Astrocyte of the spinal cord (primary cell): ENCODE data around the gene CHAC1.

ENCODE experiments used
- DNase-seq: peaks from one replicate; pipeline ENCODE4 v3.0.0; 2011; ENCODE audit warnings: low read depth, low spot score
- H3K4me3 ChIP-seq: 2 replicates; pipeline ENCODE4 v1.5.1; 2011; ENCODE audit warnings: low read depth, mild to moderate bottlenecking, low read length, moderate library complexity
- CTCF ChIP-seq: IDR thresholded peaks from 2 replicates; pipeline ENCODE4 v1.5.1; 2012; ENCODE audit warnings: low read depth, mild to moderate bottlenecking, low read length, inconsistent platforms
- in situ Hi-C: cut with HindIII; loops from 2 replicates; pipeline ENCODE4 v1.10.0; 2017; ENCODE audit warnings: low sequenced_read_pairs

Gene CHAC1

DNA sequence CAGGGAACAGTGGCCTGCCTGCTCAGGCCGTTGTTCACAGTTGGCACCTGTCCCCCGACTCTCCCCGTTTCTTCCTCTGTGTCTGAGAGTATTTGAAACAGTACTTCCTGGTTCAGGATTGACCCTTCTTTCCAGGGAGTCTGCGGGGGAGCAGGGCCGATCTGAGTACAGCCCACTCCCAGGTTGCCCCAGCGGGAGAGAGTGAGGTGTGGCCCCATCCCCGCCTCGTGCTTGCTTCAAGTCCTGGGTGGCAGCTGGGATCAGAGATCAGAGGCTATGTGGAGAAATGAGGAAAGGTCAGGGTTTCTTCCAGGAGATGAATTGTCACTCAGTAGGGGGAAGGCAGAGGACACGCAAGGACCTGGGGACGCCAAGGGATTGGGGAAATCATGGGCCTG, 30.7 kb upstream of the CHAC1 start:
- in situ Hi-C loops = no loop called here
- DNase-seq = no peak
- TF ChIP-seq CTCF = no peak

DNA sequence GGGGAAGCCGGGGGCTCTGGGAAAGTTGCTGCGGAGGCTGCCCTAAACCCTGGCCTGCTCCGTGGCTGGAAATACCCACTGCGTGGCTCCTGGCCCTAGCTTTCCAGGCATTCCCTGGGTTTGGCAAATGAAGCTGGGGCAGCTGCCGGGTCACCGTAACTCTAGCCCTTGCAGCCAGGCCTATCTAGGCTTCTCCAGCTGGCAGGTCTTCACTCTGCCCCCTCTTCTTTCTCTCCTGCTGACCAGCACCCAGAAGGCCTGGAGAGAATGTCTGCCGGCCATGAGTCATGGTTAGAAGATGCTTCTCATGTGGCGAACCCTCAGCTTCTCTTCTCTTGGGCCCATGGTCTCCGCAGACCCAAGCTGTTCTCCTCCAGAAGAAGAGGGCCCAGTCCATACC, 29.7 kb upstream of the CHAC1 start:
- in situ Hi-C loops = no loop called here
- DNase-seq = no peak
- TF ChIP-seq CTCF = no peak
- H3K4me3 ChIP-seq = no peak overlapping the region

More for the DNA sequence above, 30.7 kb upstream of the CHAC1 start:
- no peak overlapping the region for H3K4me3 ChIP-seq

- DNase-seq = no peak
- no peak for TF ChIP-seq CTCF
- no peak overlapping the region for H3K4me3 ChIP-seq
- in situ Hi-C loops = no loop called here
Observed at GRCh38 chr15:40925495-40925862, 27.8 kb upstream of the CHAC1 start.

- no peak for DNase-seq
- in situ Hi-C loops = no loop called here
- TF ChIP-seq CTCF = no peak
- no peak overlapping the region for H3K4me3 ChIP-seq
Observed at GRCh38 chr15:40925863-40926658, 27.2 kb upstream of the CHAC1 start.

DNA sequence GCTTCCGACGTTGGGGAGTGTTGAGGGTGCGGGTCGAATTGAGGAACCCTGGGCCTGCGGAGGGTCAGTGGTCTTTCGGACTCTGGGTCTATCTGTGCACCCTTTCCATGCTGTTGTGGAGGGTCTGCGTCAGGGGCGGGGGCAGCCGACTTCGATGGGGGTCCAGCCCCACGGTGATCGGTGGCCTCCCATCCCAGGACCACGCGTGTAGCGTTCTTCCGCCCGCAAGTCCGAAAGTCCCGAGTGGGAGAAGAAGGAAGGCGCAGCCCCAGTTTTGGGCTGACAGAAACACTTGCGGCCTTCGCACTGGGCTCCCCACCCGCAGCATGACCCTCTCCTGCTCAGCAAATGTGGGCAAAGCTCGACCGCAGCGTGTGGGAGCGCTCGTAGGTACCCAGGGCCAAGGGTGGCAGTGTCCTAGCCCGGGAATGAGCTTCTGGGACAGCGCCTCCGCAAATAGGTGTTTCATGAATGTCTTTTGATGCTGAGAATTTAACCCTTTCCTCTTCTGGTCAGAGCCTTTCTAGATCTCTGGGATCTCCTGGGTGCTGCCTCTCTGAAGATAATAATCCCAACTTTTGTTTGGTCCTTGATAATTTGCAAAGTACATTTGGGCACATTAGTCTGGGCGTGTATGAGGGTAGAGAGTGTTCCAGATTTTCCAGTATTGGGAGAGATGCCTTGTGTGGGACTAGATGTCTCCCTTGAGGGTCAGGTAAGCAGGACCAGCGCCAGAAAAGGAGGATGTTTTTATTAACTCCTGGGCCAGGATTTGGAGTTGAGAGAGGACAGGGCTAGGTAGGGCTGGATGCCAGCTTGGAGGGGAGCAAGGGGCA, 26.4 kb upstream of the CHAC1 start:
- in situ Hi-C loops = no loop called here
- H3K4me3 ChIP-seq = no peak overlapping the region

DNA sequence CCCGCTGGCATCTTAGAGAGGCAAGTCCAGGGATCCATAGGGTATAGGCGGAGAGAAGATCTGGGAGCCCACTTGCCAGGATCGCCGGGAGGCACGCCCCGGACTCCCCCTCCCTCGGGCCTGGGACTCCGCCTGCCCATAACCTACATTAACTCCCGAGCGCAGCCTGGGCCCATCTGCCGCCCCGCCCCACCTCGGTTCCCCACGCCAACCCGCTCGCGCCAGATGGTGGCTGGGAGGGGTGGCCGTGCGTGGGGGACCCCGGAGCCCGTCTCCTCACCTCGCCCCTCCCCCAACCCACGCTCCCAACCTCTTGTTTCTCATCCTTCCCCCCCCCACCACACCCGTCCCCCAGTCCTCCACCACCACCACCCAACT, 25.8 kb upstream of the CHAC1 start:
- in situ Hi-C loops = no loop called here
- TF ChIP-seq CTCF = no peak
- DNase-seq = no peak
- no peak overlapping the region for H3K4me3 ChIP-seq

More for the DNA sequence above, 26.4 kb upstream of the CHAC1 start:
- no peak for TF ChIP-seq CTCF
- DNase-seq = no peak
